HG02852 (cell line): Measurements from ENCODE around the gene RCOR3.
"Not testable (repeated sequence)": the region's sequence is repeated elsewhere in the genome, so short reads cannot be mapped to it uniquely, and the experiment has no call there.

Source experiments
- ATAC-seq: cut with Tn5 transposase; IDR thresholded peaks from one replicate; pipeline ENCODE4 v1.9.1; 2021; ENCODE audit warnings: mild to moderate bottlenecking, moderate library complexity; ENCODE audit not compliant: unreplicated experiment

RCOR3 gene

GRCh38 chr1:211258756-211259637, at the start of gene RCOR3:
TSS of gene RCOR3 (plus strand) at chr1:211259366. CDS start at chr1:211259561, 195 bp downstream.
- ATAC-seq, result peak; percentile 57

GRCh38 chr1:211210052-211210451, 49.1 kb upstream of the RCOR3 start:
- no peak for ATAC-seq

GRCh38 chr1:211210965-211211364, 48.2 kb upstream of the RCOR3 start:
- no peak for ATAC-seq

GRCh38 chr1:211213702-211214101, 45.5 kb upstream of the RCOR3 start:
- no peak for ATAC-seq

DNA sequence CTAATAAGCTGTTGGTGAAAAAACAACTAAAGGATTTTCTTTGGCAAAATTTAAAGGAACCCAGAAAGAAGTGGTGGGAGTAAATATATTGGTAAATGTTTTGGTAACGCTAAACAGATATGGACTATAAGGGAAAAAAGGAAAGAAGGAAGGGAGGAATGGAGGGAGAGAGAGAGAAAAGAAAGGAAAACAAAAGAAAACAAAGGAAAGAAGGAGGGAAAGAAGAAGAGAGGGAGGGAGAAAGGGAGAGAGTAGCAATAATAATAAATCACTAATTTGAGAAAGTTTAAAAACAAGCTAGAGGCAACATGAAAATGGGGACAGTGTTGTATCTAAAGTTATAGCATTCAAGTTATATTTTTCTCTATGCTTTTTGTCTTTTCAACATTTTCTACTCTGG, 43.6 kb upstream of the RCOR3 start:
- ATAC-seq, result no peak

DNA sequence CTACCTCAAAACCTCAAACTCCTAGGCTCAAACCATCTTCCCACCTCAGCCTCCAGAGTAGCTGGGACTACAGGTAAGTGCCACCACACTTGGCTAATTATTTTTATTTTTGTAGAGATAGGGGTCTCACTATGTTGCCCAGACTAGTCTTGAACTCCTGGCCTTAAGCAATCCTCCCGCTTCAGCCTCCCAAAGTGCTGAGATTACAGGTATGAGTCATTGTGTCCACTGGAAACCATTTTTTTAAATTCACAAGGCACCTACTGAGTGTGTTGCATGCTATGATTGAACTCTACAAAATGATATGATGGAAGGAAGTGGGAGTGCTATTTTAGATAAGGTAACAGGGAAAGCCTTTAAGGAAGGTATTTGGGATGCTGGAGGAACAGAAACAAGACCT, 41.8 kb upstream of the RCOR3 start:
- ATAC-seq, result no peak

- ATAC-seq, result not testable (repeated sequence)
These were observed 36.5 kb upstream of the RCOR3 start for GRCh38 chr1:211222469-211223234.

DNA sequence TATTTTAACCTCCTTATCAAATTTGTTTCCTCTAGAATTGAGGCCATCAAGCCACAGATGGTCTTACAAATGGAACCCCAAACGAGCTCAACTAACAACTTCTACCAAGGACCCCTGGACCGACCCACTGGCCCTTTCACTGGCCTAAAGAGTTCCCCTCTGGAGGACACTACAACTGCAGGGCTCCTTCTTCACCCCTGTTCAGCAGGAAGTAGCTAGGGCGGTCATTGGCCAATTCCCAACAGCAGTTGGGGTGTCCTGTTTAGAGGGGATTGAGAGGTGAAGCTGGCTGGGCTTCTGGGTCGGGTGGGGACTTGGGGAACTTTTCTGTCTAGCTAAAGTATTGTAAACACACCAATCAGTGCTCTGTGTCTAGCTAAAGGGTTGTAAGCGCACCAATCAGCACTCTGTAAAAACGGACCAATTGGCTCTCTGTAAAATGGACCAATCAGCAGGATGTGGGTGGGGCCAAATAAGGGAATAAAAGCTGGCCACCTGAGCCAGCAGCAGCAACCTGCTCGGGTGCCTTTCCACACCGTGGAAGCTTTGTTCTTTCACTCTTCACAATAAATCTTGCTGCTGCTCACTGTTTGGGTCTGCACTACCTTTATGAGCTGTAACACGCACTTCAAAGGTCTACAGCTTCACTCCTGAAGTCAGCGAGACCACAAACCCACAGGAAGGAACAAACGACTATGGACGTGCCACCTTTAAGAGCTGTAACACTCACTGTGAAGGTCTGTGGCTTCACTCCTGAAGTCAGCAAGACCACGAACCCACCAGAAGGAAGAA, 30.4 kb upstream of the RCOR3 start:
- not testable (repeated sequence) for ATAC-seq

GRCh38 chr1:211229365-211229759, 29.8 kb upstream of the RCOR3 start:
- no peak for ATAC-seq

GRCh38 chr1:211231873-211232272, 27.3 kb upstream of the RCOR3 start:
- ATAC-seq, result no peak

- no peak for ATAC-seq
These were observed 22.4 kb upstream of the RCOR3 start for GRCh38 chr1:211236633-211237320.

- no peak for ATAC-seq
These were observed 21.6 kb upstream of the RCOR3 start for GRCh38 chr1:211237579-211237978.

DNA sequence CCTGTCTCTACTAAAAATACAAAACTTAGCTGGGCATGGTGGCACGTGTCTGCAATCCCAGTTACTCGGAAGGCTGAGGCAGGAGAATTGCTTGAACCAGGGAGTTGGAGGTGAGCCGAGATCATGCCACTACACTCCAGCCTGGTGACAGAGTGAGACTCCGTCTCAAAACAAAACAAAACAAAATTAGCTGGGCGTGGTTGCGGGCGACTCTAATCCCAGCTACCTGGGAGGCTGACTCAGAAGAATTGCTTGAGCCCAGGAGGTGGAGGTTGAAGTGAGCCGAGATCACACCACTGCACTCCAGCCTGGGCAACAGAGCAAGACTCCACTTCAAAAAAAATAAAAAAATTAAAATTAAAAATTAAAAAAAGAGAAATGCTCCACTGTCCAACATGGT, 18.6 kb upstream of the RCOR3 start:
- not testable (repeated sequence) for ATAC-seq

DNA sequence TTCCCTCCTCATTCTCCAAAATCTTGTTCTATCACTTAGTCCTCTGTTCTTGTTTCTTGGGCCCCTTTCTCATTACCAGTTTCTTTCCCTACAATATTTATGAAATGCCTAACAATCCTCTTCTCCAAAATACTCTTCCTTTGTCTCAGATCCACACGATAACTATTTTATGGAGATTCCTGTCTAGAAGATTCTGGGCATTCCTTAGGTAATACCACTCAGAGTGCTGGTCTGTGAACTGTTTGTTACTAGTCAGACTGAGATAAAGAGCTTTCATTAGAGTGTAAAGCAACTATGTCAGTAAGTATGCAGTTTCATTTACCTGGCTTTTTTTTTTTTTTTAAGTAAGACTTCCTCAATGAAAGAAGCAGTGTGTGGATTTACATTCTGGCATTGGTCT, 18.1 kb upstream of the RCOR3 start:
- ATAC-seq, result no peak

DNA sequence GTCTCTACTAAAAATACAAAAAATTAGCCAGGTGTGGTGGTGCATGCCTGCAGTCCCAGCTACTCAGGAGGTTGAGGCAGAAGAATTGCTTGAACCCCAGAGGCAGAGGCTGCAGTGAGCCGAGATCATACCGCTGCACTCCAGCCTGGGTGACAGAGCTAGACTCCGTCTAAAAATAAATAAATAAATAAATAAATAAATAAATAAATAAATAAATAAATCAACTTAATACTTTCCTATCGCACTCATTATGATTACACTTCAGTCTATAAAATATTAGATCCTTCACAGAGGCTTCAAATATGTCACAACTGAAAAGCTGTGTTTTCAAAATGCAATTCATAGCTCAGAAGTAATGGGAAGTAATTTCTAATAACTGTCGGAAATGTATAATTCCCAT, 15.5 kb upstream of the RCOR3 start:
- not testable (repeated sequence) for ATAC-seq

DNA sequence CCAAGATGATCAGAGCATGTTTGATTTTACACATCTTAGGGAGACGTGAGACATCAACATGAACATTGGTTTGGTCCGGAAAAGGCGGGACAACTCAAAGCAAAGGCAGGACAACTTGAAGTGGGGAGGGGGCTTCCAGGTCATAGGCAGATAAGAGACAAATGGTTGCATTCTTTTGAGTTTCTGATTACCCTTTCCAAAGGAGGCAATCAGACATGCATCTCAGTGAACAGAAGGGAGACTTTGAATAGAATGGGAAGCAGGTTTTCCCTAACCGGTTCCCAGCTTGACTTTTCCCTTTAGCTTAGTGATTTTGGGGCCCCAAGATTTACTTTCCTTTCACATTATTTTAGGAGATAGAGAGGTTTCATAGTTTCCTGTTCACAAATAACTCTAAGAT, 12.6 kb upstream of the RCOR3 start:
- not testable (repeated sequence) for ATAC-seq

GRCh38 chr1:211247921-211248320, 11.2 kb upstream of the RCOR3 start:
- ATAC-seq, result no peak

DNA sequence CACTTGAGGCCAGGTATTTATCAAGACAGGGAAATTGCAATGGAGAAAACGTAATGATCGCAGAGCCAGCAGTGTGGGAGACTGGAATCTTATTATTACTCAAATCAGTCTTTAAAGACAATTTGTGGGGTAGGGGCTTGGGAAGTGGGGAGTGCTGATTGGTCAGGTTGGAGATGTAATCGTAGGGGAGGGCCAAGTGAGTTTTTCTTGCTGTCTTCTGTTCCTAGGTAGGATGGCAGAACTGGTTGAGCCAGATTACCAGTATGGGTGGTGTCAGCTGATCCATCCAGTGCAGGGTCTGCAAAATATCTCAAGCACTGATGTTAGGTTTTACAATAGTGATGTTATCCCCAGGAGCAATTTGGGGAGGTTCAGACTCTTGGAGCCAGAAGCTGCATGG, 9.6 kb upstream of the RCOR3 start:
- ATAC-seq, result not testable (repeated sequence)

DNA sequence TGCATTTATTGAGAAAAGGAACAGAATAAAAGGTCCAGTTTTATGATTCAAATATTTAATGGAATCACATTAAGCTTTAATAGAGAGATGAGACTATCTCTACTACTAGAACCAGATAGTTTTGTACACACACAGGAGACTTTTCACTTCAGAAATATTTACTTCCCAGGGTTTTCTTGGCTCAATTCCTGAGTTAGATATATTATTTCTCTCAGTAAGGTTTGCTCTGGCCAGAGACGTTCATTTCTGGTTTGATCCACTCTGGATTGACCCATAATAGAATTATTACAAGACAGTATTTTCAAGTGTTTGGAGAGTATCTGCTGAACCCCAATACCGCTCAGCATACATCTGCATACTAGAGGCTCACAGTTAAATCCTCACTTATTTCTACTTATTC, 1.3 kb upstream of the RCOR3 start:
- ATAC-seq, result no peak

GRCh38 chr1:211258310-211258755, 833 bp upstream of the RCOR3 start:
- peak; percentile 35 for ATAC-seq
